Fibroblast of pulmonary artery (primary cell): ENCODE measurements around the gene LBP.

Experiments
- DNase-seq: peaks from one replicate; pipeline ENCODE4 v3.0.0-alpha.2; 2010; ENCODE audit warnings: low read depth
- H3K4me3 ChIP-seq: replicated peaks from 2 replicates; pipeline ENCODE4 v1.5.1; 2011; ENCODE audit warnings: low read depth, mild to moderate bottlenecking, control low read depth, low read length, moderate library complexity
- CTCF ChIP-seq: IDR thresholded peaks from 2 replicates; pipeline ENCODE4 v1.5.1; 2011; ENCODE audit warnings: mild to moderate bottlenecking, control low read depth, low read length, inconsistent platforms; ENCODE audit errors: missing control alignments

The LBP gene

GRCh38 chr20:38303908-38304379 lies 42.3 kb upstream of the LBP start, which contains the start of gene BPI:
Gene BPI (plus strand): TSS chr20:38304156. CDS start chr20:38304224, 68 bp downstream.
- TF ChIP-seq CTCF, result no peak
- H3K4me3 ChIP-seq, result no peak within 1 kb of the TSS
- no peak for DNase-seq

- H3K4me3 ChIP-seq, result no peak overlapping the region
- DNase-seq, result peak; percentile 58
Measured at GRCh38 chr20:38304845-38305447, 41.3 kb upstream of the LBP start.

GRCh38 chr20:38305541-38305940 lies 40.7 kb upstream of the LBP start:
- no peak for DNase-seq
- no peak for TF ChIP-seq CTCF
- no peak overlapping the region for H3K4me3 ChIP-seq

More at GRCh38 chr20:38304845-38305447, 41.3 kb upstream of the LBP start:
- peak; percentile 72 for TF ChIP-seq CTCF

- no peak for TF ChIP-seq CTCF
- DNase-seq, result no peak
- H3K4me3 ChIP-seq, result no peak overlapping the region
Measured at GRCh38 chr20:38306379-38306778, 39.9 kb upstream of the LBP start.

GRCh38 chr20:38307371-38308046 lies 38.8 kb upstream of the LBP start:
- no peak for TF ChIP-seq CTCF
- peak; percentile 47 for DNase-seq
- H3K4me3 ChIP-seq, result no peak overlapping the region

- no peak for TF ChIP-seq CTCF
- H3K4me3 ChIP-seq, result no peak overlapping the region
- no peak for DNase-seq
Measured at GRCh38 chr20:38308047-38308438, 38.2 kb upstream of the LBP start.
